EH (cell line): ENCODE data around the gene CWC27.

Source experiments
- DNase-seq: peaks from one replicate; pipeline ENCODE4 v3.0.0-alpha.2; 2015; ENCODE audit warnings: low read depth

CWC27 gene

DNA sequence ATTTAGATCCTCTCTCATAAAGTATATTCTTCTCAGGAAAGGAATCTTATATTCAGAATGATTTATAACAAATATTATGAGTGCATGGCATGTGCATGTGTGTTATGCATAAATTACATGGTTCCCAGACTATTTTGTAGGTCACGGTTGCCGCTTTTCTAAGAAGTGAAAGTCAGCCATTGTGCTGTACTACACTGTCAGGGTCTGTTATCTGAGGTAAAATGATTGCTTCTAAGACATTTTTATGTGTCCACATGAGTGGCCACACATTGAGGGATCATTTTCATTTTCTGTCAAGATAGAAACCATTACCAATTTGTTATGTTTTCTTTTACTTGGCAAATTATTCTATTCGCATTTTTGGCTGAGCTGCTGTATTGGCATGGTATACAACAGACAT, 210.8 kb downstream of the CWC27 start:
- no peak for DNase-seq

DNA sequence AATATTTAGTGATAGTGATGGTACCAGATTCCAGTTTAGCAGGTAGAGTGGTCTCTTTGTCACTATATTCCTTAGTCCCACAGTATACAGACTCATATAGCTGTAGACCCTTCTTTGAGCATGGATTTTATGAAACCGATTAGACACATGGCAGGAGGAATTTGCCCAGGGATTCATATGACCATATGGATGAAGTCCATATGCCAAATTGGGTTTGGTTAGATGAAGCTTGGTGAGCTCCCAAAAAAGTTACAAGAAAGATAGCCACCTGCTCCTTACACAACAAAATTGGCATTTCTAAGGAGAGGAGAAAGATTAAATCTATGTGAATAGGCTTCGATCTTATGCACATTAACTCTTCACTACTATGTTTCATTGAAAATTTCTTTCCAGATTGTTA, 211.4 kb downstream of the CWC27 start:
- no peak for DNase-seq

DNA sequence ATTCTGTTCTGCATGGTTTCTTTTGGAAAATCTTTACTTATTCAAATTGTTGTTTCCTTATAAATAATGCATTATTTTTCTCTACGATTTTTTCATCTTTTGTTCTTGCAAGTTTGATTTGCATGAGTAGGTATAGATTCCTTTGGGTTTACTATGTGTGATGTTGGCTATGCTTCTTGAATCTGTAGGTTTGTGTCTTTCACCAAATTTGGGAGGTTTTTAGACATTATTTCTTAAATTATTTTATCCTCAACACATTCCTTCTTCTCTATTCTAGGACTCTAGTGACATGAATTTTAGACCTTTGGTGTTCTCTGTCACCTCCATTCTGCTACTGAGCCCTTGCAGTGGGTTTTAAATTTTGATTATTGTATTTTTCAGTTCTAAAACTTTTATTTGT, 219.0 kb downstream of the CWC27 start:
- no peak for DNase-seq

DNA sequence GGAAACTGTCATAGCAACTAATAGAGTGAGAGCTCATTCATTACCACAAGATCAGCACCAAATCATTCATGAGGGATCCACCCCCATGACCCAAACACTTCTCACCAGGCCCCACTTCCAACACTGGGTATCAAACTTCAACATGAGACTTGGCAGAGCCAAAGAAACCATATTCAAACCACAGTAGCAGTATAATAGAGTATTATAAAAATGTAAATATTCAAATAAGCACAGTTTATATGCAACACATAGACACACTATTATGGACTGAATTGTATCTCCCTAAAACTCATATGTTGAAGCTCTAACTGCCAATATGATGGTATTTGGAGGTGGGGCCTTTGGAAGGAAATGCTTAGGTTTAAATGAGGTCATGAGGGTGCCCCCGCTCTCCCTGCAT, 240.5 kb downstream of the CWC27 start:
- DNase-seq: no peak

DNA sequence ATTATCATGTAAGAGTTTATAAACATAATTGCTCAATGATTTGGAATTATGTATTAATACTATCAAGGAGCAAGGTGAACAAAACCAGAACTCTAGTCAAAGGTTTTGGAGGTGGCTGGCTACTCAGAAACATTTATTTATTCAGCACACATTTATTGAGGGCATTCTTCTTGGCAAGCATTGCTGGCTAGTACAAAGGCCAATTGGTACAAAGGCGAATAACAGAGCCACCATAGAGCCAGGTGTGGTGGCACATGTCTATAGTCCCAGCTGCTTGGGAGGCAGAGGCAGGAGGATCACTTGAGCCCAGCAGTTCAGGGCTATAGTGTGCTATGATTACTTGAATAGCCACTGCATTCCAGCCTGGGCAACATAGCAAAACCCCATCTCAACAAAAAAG, 242.1 kb downstream of the CWC27 start:
- no peak for DNase-seq

DNA sequence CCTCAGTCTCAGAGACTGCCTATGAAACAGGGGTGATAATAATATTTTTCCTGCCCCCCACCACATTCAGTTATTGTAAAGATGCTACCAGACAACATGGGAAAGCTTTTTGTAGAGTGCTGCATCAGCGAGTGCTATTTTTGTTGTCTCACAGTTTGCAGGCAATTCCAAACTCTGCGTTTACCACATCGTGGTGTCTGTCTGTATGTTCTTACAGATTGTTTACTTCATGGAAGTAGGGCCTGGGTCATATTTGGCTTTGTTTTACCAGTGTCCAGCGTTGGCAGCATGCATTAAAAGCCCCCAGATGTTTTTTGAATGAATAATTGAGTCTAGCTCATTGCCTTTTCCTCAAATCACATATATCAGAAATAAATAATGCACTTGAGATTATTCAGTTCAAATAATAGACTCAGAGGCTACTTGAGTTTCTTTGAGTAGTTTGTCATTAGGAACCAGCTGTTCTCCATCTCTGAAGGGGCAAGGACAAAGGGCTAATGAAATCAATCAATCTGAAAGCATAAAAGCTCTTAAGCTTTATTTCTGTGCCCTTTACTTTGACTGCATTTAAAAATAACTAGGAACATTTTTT, 243.7 kb downstream of the CWC27 start:
- DNase-seq: no peak

DNA sequence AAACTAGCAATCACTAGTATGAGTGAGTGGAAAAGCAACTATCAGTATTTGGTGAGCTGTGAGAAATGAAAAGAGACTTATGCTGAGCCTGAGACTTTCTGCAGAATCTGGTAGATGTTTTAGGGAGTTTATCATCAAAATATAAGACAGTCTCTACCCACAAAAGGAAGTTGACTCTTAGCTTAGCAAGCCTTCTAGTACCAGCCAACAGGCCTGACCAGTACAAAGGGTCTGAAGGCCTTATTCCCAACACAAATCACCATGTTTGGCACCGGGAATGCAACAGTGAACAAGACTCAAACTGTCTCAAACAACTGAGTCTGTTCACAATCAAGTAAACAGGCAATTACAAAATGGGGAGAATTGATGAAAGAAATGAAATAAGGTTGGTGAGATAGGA, 244.4 kb downstream of the CWC27 start:
- DNase-seq: peak; percentile 52

DNA sequence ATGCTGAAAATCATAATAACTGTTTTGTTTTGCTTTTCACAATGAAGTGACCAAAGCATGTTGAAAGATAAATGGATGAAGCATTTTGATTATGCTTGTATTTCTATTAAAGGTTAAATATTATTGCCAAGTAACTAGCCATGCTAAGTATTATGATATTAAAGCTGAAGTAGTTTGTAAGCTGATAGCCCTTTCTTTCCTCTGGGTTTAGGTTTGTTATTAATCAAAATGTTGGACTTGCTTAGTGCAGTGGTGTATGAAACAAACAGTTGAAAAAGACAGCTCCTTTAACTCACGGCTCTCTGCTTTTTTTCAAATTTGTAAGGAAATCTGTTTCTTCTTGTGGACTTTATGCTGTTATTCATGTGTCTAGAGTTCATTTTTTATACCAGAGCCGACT, 246.0 kb downstream of the CWC27 start:
- DNase-seq: no peak

DNA sequence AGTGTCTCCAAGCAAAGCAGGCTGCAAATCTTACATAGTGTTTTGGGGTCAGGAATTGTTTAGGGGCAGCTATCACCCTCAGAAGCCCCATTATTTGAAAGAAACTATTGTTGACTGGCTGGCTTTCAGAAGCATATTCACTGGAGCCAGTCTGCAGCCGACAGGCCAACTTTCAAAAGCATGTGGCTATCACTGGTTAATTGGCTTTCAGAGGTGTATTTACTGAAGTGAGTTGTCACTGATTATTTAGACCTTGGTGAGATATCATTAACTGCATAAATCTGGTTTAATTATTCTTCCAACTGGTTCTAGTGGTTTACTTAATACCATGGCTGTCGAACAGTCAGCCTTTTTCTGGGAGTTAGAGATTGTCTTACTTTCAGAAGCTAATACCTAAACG, 247.0 kb downstream of the CWC27 start:
- DNase-seq: no peak

DNA sequence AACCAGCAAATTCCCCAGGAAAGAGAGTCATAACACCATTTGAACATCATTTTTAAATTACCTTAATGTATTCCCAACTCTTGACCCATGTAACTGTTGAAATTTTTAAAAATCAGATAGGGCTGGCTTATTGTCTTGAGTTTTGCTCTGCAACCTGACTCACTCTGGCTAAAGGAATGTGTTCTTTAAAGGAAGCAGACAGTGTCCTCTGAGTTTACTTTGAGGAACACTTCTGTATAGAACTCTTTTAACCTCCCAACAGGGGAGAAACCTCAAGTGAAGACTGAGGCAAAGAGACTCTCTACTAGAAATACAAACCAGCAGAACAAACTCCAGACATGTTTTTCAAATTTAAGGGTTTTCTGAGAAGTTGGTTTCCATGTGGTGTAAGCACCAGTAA, 248.9 kb downstream of the CWC27 start:
- peak; percentile 60 for DNase-seq

DNA sequence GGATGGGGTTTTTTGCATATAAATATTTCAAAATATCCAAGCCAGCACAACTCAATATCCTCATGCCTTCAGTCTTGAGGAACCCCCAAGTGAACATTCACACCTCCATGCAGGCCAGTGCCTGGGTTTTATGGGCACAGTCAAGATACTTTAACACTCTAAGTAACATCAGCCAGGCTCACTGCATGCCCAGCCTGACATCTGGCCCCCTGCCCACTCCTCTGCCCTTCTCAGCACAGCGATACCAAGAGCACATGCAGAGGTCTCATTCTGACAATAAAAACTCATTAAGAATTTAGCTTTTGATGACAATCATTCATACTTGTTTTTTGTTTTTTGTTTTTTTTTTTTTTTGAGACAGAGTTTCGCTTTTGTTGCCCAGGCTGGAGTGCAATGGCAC, 250.0 kb downstream of the CWC27 start:
- no peak for DNase-seq

DNA sequence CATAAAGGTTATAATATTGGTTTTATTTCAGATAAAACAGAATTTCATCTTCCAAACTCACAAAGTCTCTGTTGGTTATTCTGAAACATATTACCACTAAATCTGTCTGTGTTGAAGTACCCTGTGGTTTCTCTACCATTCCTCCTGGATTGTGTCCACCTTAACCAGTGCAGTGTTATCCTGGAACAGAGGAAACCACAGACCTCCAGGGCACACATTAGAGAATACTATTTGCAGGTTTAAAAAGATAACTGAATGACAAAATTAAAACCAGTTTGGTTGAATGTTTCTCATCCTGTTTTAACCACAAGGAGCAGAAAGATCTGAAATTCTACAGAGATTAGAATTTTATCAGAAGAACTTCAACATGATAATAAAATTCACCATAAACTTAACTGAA, 251.8 kb downstream of the CWC27 start:
- DNase-seq: peak; percentile 78

DNA sequence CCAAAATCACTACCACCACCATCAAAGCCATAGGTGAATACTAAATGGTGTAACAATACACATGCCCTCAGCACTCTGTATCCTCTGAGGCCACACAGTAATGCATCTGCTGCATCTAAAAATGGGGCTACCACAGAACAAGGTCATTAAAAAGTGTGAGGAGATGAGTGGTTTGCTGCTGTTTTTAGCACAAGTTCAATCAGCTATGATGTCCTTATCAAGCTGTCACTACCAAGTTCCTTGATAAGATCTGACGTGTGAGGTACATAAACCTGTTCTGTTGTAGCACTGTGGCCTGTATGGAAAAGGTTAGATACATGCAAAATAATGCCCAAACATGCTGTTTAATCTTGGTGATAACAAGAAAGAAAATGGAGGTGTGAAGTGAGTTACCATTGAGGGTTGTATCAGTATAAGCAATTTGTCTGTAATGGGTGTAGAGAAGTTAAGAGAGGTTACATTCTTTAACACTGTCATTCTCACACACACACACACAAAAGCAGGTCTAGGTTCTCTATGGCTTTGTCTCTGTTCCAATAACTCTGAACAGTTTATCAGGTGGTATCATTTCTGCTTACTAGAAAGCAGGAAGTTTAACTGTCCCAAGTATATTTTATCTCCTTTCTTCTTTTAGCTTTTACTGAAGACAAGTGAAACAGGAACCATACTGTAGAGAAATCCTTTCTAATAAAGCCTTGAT, 252.9 kb downstream of the CWC27 start:
- DNase-seq: no peak

DNA sequence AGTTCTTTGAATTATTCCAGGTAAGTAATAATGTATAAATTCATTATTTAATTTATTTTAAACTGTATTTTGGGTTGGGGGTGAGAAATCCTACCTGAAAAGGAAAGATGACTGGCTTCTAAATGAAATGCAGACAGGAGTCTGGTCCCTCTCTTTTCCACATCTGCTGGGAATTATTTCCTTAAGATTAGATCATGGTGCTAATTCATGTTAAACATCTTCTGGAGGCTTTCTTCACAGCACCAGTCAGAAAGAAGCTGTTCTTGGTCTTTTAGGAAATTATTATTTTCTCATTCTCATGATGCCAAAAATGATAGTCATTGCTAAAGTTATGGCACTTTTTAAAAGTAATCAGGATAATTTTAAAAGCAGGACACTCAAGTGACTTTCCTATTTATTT, 254.2 kb downstream of the CWC27 start:
- no peak for DNase-seq

DNA sequence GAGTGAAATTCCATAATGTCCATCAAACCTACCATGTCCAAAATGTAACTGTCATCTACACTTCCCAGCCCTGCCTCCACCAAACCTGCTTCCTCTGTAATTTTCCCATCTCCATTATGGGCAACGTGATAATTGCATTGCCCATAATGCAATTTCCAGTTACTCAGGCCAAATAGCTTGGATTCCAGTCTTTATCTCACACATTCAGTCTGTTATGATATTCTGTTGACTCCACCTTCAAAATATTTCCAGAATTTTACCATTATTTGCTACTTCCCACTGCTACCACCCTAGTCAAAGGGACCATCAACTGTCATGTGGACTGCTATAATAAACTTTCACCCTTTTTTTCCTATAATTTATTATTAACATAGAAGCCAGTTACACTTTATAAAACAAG, 256.0 kb downstream of the CWC27 start:
- DNase-seq: peak; percentile 58

DNA sequence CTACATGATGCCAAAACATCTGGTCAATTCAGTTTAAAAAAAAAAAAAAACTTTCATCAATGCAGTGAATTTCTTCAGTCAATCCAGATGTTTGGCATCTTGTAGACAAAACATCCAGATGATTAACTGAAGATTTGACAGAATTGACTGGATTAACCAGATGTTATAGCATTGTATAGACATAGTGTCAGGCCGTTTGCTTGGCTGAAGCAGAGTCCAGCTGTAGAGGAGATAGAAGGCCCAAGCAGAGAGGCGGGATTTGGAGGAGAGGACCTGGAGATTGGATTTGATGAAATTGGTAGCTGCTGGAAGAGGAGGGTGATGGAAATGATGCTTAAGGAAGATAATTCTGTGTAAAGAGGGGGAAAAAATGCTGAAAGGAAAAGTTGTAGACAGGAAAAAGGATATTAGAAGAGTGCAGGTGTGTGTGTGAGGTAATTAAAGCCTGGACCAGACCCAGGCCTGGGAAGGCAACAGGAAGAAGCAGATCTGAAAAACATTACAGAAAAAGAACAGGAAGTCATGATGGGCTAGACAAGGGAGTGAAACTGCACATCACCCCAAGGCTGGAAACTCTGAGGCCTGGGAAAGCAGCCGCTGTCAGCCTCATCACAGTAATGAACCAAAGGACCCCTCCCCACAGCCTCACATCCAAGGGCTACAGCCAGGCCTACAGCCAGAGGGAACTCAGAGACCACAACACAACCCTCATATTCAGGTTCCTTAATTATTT, 258.3 kb downstream of the CWC27 start:
- no peak for DNase-seq

DNA sequence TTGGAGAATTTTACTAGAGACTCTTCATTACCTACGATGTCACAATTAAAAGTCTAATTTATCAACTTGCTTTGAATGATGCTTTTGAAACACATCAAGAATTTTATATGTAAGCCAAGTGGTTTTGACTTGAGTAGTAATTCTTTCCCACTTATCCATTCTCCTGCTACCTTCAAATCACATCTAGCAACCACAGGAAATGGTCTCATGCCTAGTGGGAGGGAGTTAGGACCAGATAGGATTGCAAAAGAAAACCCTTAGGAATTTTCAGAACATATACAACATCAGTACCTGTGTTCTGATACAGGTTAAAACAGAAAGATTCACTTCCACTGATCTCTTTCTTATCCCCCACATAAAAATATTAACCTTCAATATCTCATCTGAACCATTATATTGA, 260.4 kb downstream of the CWC27 start:
- DNase-seq: peak; percentile 37

DNA sequence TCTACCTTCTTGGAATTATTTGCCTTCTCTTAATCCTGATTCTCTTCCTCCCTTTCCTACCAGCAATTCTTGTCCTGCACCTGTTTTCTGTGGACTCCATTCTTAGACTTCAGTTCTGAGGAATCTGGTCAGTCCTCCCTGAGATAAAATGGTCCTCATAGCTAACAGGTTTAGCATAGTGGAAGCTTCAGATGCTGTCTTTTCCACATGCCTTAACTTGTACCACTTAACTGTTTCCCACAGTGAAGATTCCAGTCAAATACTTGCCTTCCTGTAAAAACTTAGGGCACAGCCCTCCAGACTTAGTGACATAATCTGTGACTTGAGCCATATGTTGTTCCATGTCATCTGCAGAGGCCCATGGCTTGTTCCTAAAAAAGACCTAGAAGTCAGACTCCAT, 261.3 kb downstream of the CWC27 start:
- no peak for DNase-seq

DNA sequence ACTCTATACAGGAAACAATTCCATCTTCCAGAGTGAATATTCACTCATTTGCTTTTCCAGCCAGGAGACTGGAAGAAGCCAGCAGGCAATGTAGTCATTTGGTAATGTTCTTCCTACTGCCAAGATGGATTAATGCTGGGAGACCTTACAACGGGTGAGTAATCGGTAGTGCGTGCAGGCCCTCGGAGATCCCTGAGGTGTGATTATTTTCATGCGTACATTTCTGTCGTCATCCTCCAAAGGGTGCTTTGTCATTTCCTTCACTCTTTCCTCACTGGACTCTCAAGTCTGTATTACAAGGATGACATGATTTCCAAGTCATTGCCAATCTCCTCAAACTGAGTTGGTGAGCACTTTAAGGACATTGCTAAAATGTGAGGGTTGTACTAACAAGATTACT, 263.5 kb downstream of the CWC27 start:
- DNase-seq: peak; percentile 96

DNA sequence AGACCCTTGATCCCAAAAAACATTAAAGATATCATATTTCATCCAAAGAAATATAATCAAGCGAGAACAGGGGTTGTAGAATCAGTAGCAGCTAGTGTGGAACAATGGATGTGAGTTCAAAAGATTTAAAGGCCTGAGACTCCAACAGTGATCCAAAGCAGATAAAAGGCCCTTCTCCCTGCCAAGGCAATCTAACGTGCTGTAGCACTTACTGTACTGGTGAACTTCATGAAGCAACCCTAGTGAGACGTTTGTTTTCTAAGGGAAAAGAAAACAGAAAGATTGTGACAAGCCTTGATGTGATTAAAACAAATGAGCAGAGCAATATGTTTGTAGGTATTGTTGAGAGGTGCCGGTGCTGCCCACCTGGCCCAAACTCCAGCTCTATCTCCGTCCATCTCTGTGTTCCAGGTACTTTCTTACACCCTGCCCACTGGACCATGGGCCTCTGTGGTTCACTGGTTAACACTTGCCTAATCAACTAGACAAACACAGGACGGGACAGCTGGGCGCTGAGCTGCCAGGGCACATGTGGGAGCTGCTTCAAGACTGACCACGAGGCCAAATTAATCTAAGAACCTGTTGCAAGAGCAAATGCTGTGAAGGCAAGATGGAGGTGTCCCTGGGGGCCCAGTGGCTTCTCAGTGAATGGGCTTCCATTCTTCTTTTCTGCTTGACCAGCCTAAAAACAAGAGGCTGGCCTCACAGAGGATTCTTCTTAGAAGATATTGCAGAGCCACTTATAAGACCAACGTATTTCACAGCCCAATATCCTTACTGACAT, 265.5 kb downstream of the CWC27 start:
- DNase-seq: no peak

DNA sequence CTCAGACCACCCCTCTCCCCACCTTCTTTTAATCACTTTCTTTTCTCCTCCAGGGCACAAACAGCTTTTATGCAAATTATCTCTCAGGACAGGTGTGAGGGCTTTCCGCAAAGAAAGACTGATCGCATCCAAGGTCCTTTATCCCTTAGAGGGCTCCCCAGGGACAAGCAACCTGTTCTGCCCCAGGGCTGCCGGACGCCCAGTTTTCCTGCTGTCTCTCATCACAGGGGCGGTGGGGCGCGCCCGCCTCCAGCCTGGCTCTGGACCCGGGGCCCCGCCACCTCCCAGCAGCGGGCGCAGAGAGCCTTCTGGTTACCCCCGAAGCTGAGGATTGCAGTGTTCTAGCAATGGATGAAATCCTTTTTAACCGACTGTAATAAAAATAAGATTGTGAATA, 266.1 kb downstream of the CWC27 start:
- DNase-seq: no peak
